K562 (cell line): ENCODE data around the gene C5AR2. TPM values are rescaled to one million over a fixed set of nuclear protein-coding genes. Genes with fewer than 3 reads are reported as not detected.

ENCODE experiments used
- ATAC-seq: fragments of 200-7000 bp; cut with Tn5 transposase; 3 replicates; pipeline ENCODE4 v1.9.1; 2020; ENCODE audit warnings: moderate library complexity
- BruUV-seq: library from RNA; stranded (reverse); fragments of 400-500 nt; replicated peaks from 2 replicates; lab custom pipeline; 2021; lab: Mats Ljungman, UMichigan
- CTCF ChIA-PET: fragments of 300-600 bp; formaldehyde crosslinking; extraction: SDS; loops from one replicate; lab custom pipeline; 2021; ENCODE audit warnings: low intra/inter-chr PET ratio; lab: Yijun Ruan, JAX
- POLR2A ChIA-PET: fragments of 300-600, 350-650 bp; sonication (Branson Sonifier 250); formaldehyde crosslinking; extraction: SDS; loops from one replicate; lab custom pipeline; 2021; ENCODE audit warnings: antibody characterized with exemption, inconsistent platforms; lab: Yijun Ruan, JAX
- DNase-seq, 4 experiments: peaks; one replicate each; pipeline versions ENCODE4 v3.0.0 to v3.0.0-alpha.2; 2011 to 2018; ENCODE audit warnings: low spot score in 3 of 4, mixed read lengths in 3 of 4; ENCODE audit errors: extremely low read depth in 1 of 4
- FAIRE-seq: peaks from 2 replicates; lab custom pipeline; 2011; peaks lifted over from hg19 to GRCh38; lab: Jason Lieb, UNC
- H2AFZ ChIP-seq: 2 replicates; pipeline ENCODE4 v1.6.0; 2011; ENCODE audit warnings: low read depth, low read length, control low read depth, inconsistent platforms
- H3K27ac ChIP-seq: fragments of 200-600 bp; 3 replicates; pipeline ENCODE4 v1.8.0; 2011; ENCODE audit warnings: low read depth, mild to moderate bottlenecking, control low read depth, inconsistent platforms, low read length, moderate library complexity, mixed read lengths; ENCODE audit errors: extremely low read depth
- H3K27me3 ChIP-seq, 2 experiments: fragments of 300-600 bp in 1 of 2; 2 replicates in 1 of 2; 3 replicates in 1 of 2; pipeline versions ENCODE4 v1.6.0 to v1.8.0; 2011; ENCODE audit warnings: inconsistent platforms in 2 of 2, low read length in 2 of 2, mild to moderate bottlenecking in 1 of 2, mixed read lengths in 1 of 2, moderate library complexity in 1 of 2; ENCODE audit not compliant: control insufficient read depth in 2 of 2, insufficient read depth in 2 of 2
- H3K36me3 ChIP-seq: fragments of 300-600 bp; 3 replicates; pipeline ENCODE4 v1.8.0; 2011; ENCODE audit warnings: mild to moderate bottlenecking, low read length, inconsistent platforms; ENCODE audit not compliant: control insufficient read depth, insufficient read depth
- H3K4me1 ChIP-seq, 2 experiments: fragments of 200-600 bp in 1 of 2; replicated peaks in 1 of 2; 2 replicates in 1 of 2; 3 replicates in 1 of 2; pipeline versions ENCODE4 v1.5.1 to v1.8.0; 2011; ENCODE audit warnings: inconsistent platforms in 2 of 2, low read length in 2 of 2, mild to moderate bottlenecking in 1 of 2, mixed read lengths in 1 of 2, moderate library complexity in 1 of 2; ENCODE audit not compliant: control insufficient read depth in 2 of 2, insufficient read depth in 2 of 2
- H3K4me2 ChIP-seq: 2 replicates; pipeline ENCODE4 v1.6.1; 2011; ENCODE audit warnings: low read length, control low read depth, inconsistent platforms, mixed read lengths; ENCODE audit not compliant: insufficient read depth
- H3K4me3 ChIP-seq: fragments of 200-600 bp; sonication (generic), shearing (Covaris generic); 2 replicates; pipeline ENCODE4 v1.5.1; 2016; ENCODE audit warnings: control low read depth, inconsistent platforms
- H3K79me2 ChIP-seq: fragments of 200-600 bp; 3 replicates; pipeline ENCODE4 v1.8.0; 2011; ENCODE audit warnings: low read length, inconsistent platforms; ENCODE audit not compliant: control insufficient read depth, insufficient read depth
- H3K9ac ChIP-seq, 2 experiments: 2 replicates each; pipeline versions ENCODE4 v1.6.0 to v1.6.1; 2011; ENCODE audit warnings: low read depth in 2 of 2, low read length in 2 of 2, control low read depth in 1 of 2, inconsistent platforms in 1 of 2, mild to moderate bottlenecking in 1 of 2, mixed read lengths in 1 of 2; ENCODE audit not compliant: insufficient read depth in 1 of 2
- H3K9me1 ChIP-seq: one replicate; pipeline ENCODE4 v1.6.0; 2011; ENCODE audit warnings: inconsistent platforms, mild to moderate bottlenecking, low read length, moderate library complexity; ENCODE audit not compliant: control insufficient read depth, insufficient read depth
- H3K9me3 ChIP-seq: replicated peaks from 2 replicates; pipeline ENCODE4 v1.5.1; 2011; ENCODE audit warnings: low read depth, low read length, inconsistent platforms; ENCODE audit not compliant: control insufficient read depth, insufficient read depth
- H4K20me1 ChIP-seq: replicated peaks from 2 replicates; pipeline ENCODE4 v1.6.1; 2011; ENCODE audit warnings: low read length, inconsistent platforms, mixed read lengths; ENCODE audit not compliant: control insufficient read depth, insufficient read depth
- BRD9 ChIP-seq: fragments of 450-650 bp; IDR thresholded peaks from 2 replicates; pipeline ENCODE4 v1.6.1; 2018; ENCODE audit warnings: low read depth; ENCODE audit not compliant: partially characterized antibody
- C11orf30 ChIP-seq: fragments of 450-650 bp; IDR thresholded peaks from 2 replicates; pipeline ENCODE4 v1.6.1; 2016; ENCODE audit warnings: low read depth, mild to moderate bottlenecking
- HNRNPH1 ChIP-seq: fragments of 200-400 bp; formaldehyde crosslinking; optimal IDR thresholded peaks from 2 replicates; pipeline ENCODE3; 2017; ENCODE audit warnings: low read depth, mild to moderate bottlenecking, low read length, moderate library complexity
- HNRNPLL ChIP-seq: fragments of 200-400 bp; formaldehyde crosslinking; IDR thresholded peaks from 2 replicates; pipeline ENCODE4 v1.6.1; 2017; ENCODE audit warnings: low read length, low read depth, mild to moderate bottlenecking; ENCODE audit not compliant: poor library complexity, severe bottlenecking
- LEF1 ChIP-seq: fragments of 450-650 bp; IDR thresholded peaks from 2 replicates; pipeline ENCODE4 v1.6.1; 2016; ENCODE audit warnings: mild to moderate bottlenecking
- RAD21 ChIP-seq, 2 experiments: fragments of 250-450 bp in 1 of 2; fragments of 450-650 bp in 1 of 2; sonication (Bioruptor Pico) in 1 of 2; formaldehyde crosslinking in 1 of 2; IDR thresholded peaks in 1 of 2; conservative IDR thresholded peaks in 1 of 2; 2 replicates each; pipeline versions ENCODE4 v1.4.0 to v1.8.0; 2020 to 2022; ENCODE audit warnings: mild to moderate bottlenecking in 2 of 2, moderate library complexity in 1 of 2
- SIN3B ChIP-seq: fragments of 450-650 bp; IDR thresholded peaks from 2 replicates; pipeline ENCODE4 v1.6.1; 2017; ENCODE audit warnings: low read depth, mild to moderate bottlenecking, moderate library complexity
- SMAD1 ChIP-seq: fragments of 150-350 bp; IDR thresholded peaks from 2 replicates; pipeline ENCODE4 v1.6.1; 2014; ENCODE audit warnings: low read length, low read depth; ENCODE audit not compliant: partially characterized antibody
- SMAD4 ChIP-seq: fragments of 250-450 bp; sonication (Bioruptor Pico); conservative IDR thresholded peaks from 2 replicates; pipeline ENCODE4 v1.8.0; 2021; ENCODE audit warnings: inconsistent platforms, mild to moderate bottlenecking, moderate library complexity
- SMARCA5 ChIP-seq: fragments of 450-650 bp; IDR thresholded peaks from 2 replicates; pipeline ENCODE4 v1.6.1; 2016
- SREBF1 ChIP-seq: fragments of 150-350 bp; IDR thresholded peaks from 2 replicates; pipeline ENCODE4 v1.6.1; 2014; ENCODE audit warnings: antibody characterized with exemption, low read depth, low read length, borderline replicate concordance
- WGBS: fragments of 100-300 bp; shearing (Covaris generic); methylation state at CpG from one replicate; pipeline ENCODE4 v1.1.6; 2016; ENCODE audit warnings: low coverage, mixed read lengths; ENCODE audit not compliant: insufficient coverage; ENCODE audit errors: missing lambda C conversion rate; 5-methylcytosine and 5-hydroxymethylcytosine counted together
- in situ Hi-C: fragments of 300-500 bp; cut with MboI; formaldehyde crosslinking; loops from 4 replicates; pipeline ENCODE4 v1.15.0; 2018; ENCODE audit warnings: inconsistent platforms, mixed read lengths
- intact Hi-C: fragments of 100-400 bp; cut with micrococcal nuclease; formaldehyde crosslinking; loops from 2 replicates; pipeline ENCODE4 v1.14.2; 2022
- polyA plus RNA-seq, 8 experiments: library from polyadenylated mRNA; depleted of rRNA in 4 of 8; stranded (reverse) in 5 of 8; unstranded in 3 of 8; fragments of >200 nt; fragmentation: Nextera tagmentation in 2 of 8; fragmentation: Illumina TruSeq in 1 of 8; extraction: Ambion mirVana in 2 of 8; extraction: Trizol in 1 of 8; gene quantifications; 2 replicates each; pipeline versions ENCODE4 v1.2.1 to v1.2.3, GENCODE V29; 2011 to 2014; ENCODE audit warnings: inconsistent platforms in 1 of 8, missing spikeins in 1 of 8
- total RNA-seq, 7 experiments: library from RNA; depleted of rRNA in 6 of 7; stranded (reverse); fragments of >200 nt in 6 of 7; fragmentation: Illumina TruSeq in 2 of 7; extraction: Trizol in 2 of 7; gene quantifications; 2 replicates each; pipeline versions ENCODE4 v1.2.1 to v1.2.3, GENCODE V29; 2011 to 2021; ENCODE audit warnings: low replicate concordance in 1 of 7
- TF ChIP-seq, protein P1 (sequence below), 2 experiments: fragments of 450-650 bp; IDR thresholded peaks; 2 replicates each; pipeline ENCODE4 v1.6.1; 2016; ENCODE audit warnings: mild to moderate bottlenecking in 2 of 2, borderline replicate concordance in 1 of 2, low read depth in 1 of 2, moderate library complexity in 1 of 2

Gene C5AR2
- total and polyA plus RNA-seq, 9 of the 15 experiments (the other 6 are each of a cell fraction or from before 2014, with no cell fraction given): 0.01 to 1.1 (median 0.13) TPM

DNA sequence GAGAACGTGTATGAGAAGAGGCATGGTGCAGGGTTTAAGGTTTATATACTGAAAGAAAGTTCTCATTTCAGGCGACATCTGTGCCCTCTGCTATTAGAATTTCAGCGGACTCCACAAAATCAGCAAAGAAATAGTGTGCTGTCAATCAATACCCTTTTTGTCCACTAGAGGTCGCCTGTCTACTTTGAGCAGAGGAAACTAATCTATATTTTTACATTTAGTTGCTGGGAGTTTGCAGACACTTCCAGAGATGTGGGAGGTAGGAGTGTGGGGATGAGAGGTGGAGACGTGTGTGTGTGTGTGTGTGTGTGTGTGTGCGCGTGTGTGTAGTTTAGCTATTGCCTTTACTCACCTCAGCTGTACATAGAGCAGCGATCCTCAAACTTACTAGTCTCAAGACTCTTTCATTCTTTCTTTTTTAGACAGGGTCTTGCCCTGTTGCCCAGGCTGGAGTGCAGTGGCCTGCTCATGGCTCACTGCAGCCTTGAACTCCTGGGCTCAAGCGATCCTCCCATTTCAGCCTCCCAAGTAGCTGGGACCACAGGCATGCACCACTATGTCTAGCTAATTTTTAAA lies 47.6 kb upstream of the C5AR2 start:
- Histone ChIP-seq H3K79me2 (no peaks in the 10 kb centered on the region), H4K20me1 (0 out of 2 replicates have a peak, but pooled peaks cover 4% of the 10 kb centered on the region), H3K9me3 (no peaks in the 10 kb centered on the region), H3K27ac (no peak overlapping the region), H3K9me1 (no peaks in the 10 kb centered on the region), H3K27me3 (no peaks in the 10 kb centered on the region), H3K36me3 (peaks cover 5% of the 10 kb centered on the region; the same call in 1 of the 3 replicates), H2AFZ (no peak overlapping the region), H3K4me1 (peaks cover 2 to 6% of the 10 kb centered on the region in 2 experiments; a peak in 4 of 5 replicates), H3K4me3 (no peak overlapping the region), H3K9ac (no peak overlapping the region), H3K4me2 (no peak overlapping the region; the same call in 1 of the 2 replicates)
- ChIA-PET CTCF (interaction anchor here (0.6 to 1.8 kb wide), 3 partner anchors 79 to 130 kb away, joined by 3 to 8 read pairs (median 4); no protein-coding TSS in a partner anchor), POLR2A (interaction anchor here (0.6 to 3.1 kb wide), 3 partner anchors 9 to 57 kb away, joined by 3 to 13 read pairs (median 4); partner anchors contain the start of gene INAFM1)
- no TSS peak for BruUV-seq
- intact Hi-C loops (loop anchor here (2.0 to 5.0 kb wide), 2 partner anchors 106 to 143 kb away; no protein-coding TSS in a partner anchor), in situ Hi-C loops (no loop called here)
- peak; percentile 34 to 79 (median 43) for DNase-seq
- ATAC-seq: peak; percentile 44; the same call in 2 of the 3 replicates
- peak; percentile 84 for FAIRE-seq
- 27% methylated on average over 8 of the region's 9 CpGs for WGBS
- no peak for TF ChIP-seq SREBF1
- TF ChIP-seq RAD21 (CRISPR knock-in tag; conservative IDR thresholded peaks at IDR 0.05 in 1 of 2, IDR thresholded peaks at IDR 0.05 in 1 of 2): peak; percentile 26 to 67
- TF ChIP-seq SIN3B: no peak
- no peak for TF ChIP-seq LEF1
- TF ChIP-seq SMARCA5: no peak
- TF ChIP-seq, protein P1, sequence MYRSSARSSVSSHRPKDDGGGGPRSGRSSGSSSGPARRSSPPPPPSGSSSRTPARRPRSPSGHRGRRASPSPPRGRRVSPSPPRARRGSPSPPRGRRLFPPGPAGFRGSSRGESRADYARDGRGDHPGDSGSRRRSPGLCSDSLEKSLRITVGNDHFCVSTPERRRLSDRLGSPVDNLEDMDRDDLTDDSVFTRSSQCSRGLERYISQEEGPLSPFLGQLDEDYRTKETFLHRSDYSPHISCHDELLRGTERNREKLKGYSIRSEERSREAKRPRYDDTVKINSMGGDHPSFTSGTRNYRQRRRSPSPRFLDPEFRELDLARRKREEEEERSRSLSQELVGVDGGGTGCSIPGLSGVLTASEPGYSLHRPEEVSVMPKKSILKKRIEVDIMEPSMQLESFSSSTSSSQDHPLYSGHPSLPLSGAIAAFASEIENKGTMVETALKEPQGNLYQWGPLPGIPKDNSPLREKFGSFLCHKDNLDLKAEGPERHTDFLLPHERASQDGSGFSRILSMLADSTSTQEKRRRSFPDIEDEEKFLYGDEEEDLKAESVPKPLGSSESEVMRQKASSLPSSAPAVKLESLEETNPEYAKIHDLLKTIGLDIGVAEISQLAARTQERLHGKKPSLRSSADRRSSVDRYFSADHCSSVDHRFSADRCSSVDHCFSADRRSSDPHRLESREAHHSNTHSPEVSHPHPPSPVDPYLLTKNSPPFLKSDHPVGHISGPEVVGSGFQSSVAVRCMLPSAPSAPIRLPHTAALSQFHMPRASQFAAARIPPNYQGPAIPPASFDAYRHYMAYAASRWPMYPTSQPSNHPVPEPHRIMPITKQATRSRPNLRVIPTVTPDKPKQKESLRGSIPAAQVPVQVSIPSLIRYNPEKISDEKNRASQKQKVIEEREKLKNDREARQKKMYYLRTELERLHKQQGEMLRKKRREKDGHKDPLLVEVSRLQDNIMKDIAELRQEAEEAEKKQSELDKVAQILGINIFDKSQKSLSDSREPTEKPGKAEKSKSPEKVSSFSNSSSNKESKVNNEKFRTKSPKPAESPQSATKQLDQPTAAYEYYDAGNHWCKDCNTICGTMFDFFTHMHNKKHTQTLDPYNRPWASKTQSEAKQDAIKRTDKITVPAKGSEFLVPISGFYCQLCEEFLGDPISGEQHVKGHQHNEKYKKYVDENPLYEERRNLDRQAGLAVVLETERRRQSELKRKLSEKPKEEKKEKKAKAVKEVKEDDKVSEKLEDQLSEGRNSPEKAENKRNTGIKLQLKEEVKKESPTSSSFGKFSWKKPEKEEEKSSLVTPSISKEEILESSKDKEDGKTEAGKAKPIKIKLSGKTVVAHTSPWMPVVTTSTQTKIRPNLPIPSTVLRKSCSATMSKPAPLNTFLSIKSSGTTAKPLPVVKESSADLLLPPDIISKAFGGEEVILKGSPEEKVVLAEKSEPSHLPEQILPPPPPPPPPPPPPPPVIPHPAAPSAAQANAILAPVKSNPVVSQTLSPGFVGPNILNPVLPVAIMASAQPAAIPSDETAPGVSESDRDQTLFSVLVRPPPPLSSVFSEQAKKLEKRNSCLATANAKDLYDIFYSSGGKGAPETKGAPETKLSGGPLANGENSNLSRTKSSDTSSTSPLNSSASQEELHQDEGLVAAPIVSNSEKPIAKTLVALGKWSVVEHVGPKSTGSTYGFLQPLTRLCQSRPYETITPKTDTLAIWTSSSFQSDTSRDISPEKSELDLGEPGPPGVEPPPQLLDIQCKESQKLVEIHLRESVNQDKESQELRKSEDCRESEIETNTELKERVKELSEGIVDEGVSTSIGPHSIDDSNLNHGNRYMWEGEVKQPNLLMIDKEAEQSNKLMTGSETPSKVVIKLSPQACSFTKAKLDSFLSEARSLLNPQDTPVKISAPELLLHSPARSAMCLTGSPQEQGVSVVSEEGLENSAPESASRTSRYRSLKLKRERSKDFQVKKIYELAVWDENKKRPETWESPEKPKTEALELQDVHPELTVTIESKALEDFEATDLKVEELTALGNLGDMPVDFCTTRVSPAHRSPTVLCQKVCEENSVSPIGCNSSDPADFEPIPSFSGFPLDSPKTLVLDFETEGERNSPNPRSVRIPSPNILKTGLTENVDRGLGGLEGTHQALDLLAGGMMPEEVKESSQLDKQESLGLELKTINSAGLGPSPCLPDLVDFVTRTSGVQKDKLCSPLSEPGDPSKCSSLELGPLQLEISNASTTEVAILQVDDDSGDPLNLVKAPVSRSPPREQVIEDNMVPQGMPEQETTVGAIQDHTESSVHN (IDR thresholded peaks at IDR 0.05; ENCODE audit: borderline replicate concordance in 1 of 2, low read depth in 1 of 2): no peak
- no peak for TF ChIP-seq HNRNPH1
- TF ChIP-seq BRD9: no peak
- TF ChIP-seq SMAD4 (CRISPR knock-in tag): no peak
- TF ChIP-seq SMAD1: no peak
- no peak; the same call in 1 of the 2 replicates for TF ChIP-seq C11orf30
- no peak for TF ChIP-seq HNRNPLL
